Caki2 (cell line): ENCODE results near the gene COBL. TPM values are rescaled to one million over a fixed set of nuclear protein-coding genes. Genes with fewer than 3 reads are reported as not detected.

Experiments used
- DNase-seq: peaks from one replicate; pipeline ENCODE4 v3.0.0-alpha.2; 2015; ENCODE audit warnings: low read depth
- in situ Hi-C: cut with HindIII; loops from 2 replicates; pipeline ENCODE4 v1.10.0; 2016; ENCODE audit warnings: low sequenced_read_pairs, low pct_unique_long_range_greater_than_20kb, mixed read lengths
- total RNA-seq: library from RNA; depleted of rRNA; stranded (reverse); fragments of >200 nt; shearing (Covaris generic); gene quantifications from 2 replicates; pipeline ENCODE4 v1.2.3, GENCODE V29; 2014; ENCODE audit warnings: low replicate concordance

Gene COBL
- total RNA-seq, 1 experiment from 2014 or later = 1.3 TPM

- DNase-seq = no peak
- in situ Hi-C loops = no loop called here
Measured at GRCh38 chr7:51067258-51067657, 249.4 kb downstream of the COBL start.

GRCh38 chr7:51066405-51066882 lies 250.2 kb downstream of the COBL start:
- in situ Hi-C loops = no loop called here
- no peak for DNase-seq

- in situ Hi-C loops = no loop called here
- DNase-seq = no peak
Measured at GRCh38 chr7:51065766-51066165, 250.8 kb downstream of the COBL start.

GRCh38 chr7:51064688-51065087 lies 251.9 kb downstream of the COBL start:
- DNase-seq = no peak
- in situ Hi-C loops = no loop called here

- in situ Hi-C loops = no loop called here
- DNase-seq = no peak
Measured at GRCh38 chr7:51062222-51062987, 254.2 kb downstream of the COBL start.

GRCh38 chr7:51060536-51060935 lies 256.1 kb downstream of the COBL start:
- DNase-seq = no peak
- in situ Hi-C loops = no loop called here

GRCh38 chr7:51059504-51060142 lies 257.0 kb downstream of the COBL start:
- DNase-seq = no peak
- in situ Hi-C loops = no loop called here

- in situ Hi-C loops = no loop called here
- DNase-seq = no peak
Measured at GRCh38 chr7:51058764-51059163, 257.8 kb downstream of the COBL start.

GRCh38 chr7:51055039-51055840 lies 261.4 kb downstream of the COBL start:
- no peak for DNase-seq
- in situ Hi-C loops = no loop called here

GRCh38 chr7:51054231-51054630 lies 262.4 kb downstream of the COBL start:
- DNase-seq = no peak
- in situ Hi-C loops = no loop called here

GRCh38 chr7:51053160-51053925 lies 263.3 kb downstream of the COBL start:
- in situ Hi-C loops = no loop called here
- no peak for DNase-seq

- in situ Hi-C loops = no loop called here
- DNase-seq = no peak
Measured at GRCh38 chr7:51046482-51046881, 270.1 kb downstream of the COBL start.

- DNase-seq = no peak
- in situ Hi-C loops = no loop called here
Measured at GRCh38 chr7:51046103-51046466, 270.5 kb downstream of the COBL start.

GRCh38 chr7:51045319-51046102 lies 271.1 kb downstream of the COBL start:
- in situ Hi-C loops = no loop called here

GRCh38 chr7:51043461-51043860 lies 273.1 kb downstream of the COBL start:
- no peak for DNase-seq

More at GRCh38 chr7:51045319-51046102, 271.1 kb downstream of the COBL start:
- DNase-seq = peak; percentile 97

GRCh38 chr7:51040787-51041186 lies 275.8 kb downstream of the COBL start:
- no peak for DNase-seq
- in situ Hi-C loops = no loop called here

More at GRCh38 chr7:51043461-51043860, 273.1 kb downstream of the COBL start:
- in situ Hi-C loops = no loop called here

- in situ Hi-C loops = no loop called here
Measured at GRCh38 chr7:51038573-51038972, 278.0 kb downstream of the COBL start.

GRCh38 chr7:51035716-51036115 lies 280.9 kb downstream of the COBL start:
- DNase-seq = no peak
- in situ Hi-C loops = no loop called here

More at GRCh38 chr7:51038573-51038972, 278.0 kb downstream of the COBL start:
- DNase-seq = no peak
